ENCODE data around the gene RALGAPA2.

- TF ChIP-seq EZH2 (IDR thresholded peaks at IDR 0.05; ENCODE audit: borderline replicate concordance, low read length) (no peak), CTCF (IDR thresholded peaks at IDR 0.05; ENCODE audit: low read length) (no peak)
Measured at GRCh38 chr20:20721489-20721888, 9.0 kb upstream of the RALGAPA2 start.

Data from OCI-LY1 (cell line).